SIG-M5 treated with dmso at 0.1 percent for 504 hours (cell line): ENCODE results near the gene CAMKMT.

Experiments
- DNase-seq: peaks from one replicate; lab custom pipeline; 2025; ENCODE audit not compliant: unreplicated experiment; lab: John Stamatoyannopoulos, UW

The CAMKMT gene

GRCh38 chr2:44817673-44818335 lies 456.1 kb downstream of the CAMKMT start:
- DNase-seq: no peak

GRCh38 chr2:44819061-44819460 lies 457.3 kb downstream of the CAMKMT start:
- no peak for DNase-seq

- DNase-seq: no peak
These were observed 459.8 kb downstream of the CAMKMT start for GRCh38 chr2:44821500-44821899.

GRCh38 chr2:44822174-44822573 lies 460.4 kb downstream of the CAMKMT start:
- DNase-seq: no peak
